GM12872 (cell line): ENCODE measurements around the gene HRG.

Experiments used
- TF ChIP-seq, protein P1 (sequence below): IDR thresholded peaks from 3 replicates; pipeline ENCODE4 v1.5.1; 2011; ENCODE audit warnings: low read depth, mild to moderate bottlenecking, low read length, moderate library complexity; ENCODE audit not compliant: insufficient read depth

The HRG gene

DNA sequence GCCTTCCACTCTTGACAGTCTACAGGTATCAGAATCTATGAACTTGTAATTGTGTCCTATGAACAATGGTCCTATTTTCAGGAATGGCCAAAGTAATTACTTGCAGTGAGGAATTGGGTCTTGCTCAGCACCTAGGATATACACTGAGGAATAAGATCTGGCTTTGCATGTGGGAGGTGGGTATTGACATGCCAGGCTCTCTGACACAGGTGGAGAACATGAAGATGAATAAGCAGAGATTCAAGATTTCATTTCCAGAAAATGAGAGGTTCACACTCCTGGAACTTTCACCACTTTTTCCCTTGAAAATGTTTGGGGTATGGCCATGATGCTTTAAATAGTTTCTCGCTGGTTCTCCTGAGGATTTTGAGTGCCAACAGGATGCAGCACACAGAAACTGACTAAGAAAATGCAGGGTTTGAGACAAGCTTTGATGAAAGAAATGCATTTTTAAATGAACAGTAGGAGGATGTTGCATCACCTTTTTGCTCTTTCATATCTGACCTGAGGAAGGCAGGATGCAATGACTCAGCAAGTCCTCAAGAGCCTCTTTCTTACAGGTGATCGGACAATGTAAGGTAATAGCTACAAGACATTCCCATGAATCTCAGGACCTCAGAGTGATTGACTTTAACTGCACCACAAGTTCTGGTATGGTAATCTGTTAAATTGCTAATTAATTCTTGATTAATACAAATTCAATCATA, 3.7 kb downstream of the HRG start:
- TF ChIP-seq, protein P1, sequence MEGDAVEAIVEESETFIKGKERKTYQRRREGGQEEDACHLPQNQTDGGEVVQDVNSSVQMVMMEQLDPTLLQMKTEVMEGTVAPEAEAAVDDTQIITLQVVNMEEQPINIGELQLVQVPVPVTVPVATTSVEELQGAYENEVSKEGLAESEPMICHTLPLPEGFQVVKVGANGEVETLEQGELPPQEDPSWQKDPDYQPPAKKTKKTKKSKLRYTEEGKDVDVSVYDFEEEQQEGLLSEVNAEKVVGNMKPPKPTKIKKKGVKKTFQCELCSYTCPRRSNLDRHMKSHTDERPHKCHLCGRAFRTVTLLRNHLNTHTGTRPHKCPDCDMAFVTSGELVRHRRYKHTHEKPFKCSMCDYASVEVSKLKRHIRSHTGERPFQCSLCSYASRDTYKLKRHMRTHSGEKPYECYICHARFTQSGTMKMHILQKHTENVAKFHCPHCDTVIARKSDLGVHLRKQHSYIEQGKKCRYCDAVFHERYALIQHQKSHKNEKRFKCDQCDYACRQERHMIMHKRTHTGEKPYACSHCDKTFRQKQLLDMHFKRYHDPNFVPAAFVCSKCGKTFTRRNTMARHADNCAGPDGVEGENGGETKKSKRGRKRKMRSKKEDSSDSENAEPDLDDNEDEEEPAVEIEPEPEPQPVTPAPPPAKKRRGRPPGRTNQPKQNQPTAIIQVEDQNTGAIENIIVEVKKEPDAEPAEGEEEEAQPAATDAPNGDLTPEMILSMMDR = no peak

DNA sequence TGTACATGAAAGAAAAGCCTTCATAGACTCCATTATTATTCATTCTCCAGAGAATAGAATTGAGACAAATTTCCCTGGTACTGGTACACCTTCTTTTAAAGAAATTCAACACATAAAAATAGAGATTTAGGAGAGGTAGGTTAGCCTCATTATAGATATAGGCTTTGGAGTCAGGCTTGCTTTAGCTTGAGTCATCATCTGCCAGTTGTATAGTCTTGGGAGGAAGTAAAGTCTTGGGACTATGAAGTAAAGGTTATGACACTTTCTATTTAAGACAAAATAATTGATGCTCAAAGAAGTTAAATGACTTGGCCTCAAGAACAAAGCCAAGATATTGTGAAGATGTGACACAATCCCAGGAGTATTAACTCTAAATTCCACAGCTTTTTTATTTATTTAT, 4.3 kb downstream of the HRG start:
- TF ChIP-seq, protein P1 = no peak

DNA sequence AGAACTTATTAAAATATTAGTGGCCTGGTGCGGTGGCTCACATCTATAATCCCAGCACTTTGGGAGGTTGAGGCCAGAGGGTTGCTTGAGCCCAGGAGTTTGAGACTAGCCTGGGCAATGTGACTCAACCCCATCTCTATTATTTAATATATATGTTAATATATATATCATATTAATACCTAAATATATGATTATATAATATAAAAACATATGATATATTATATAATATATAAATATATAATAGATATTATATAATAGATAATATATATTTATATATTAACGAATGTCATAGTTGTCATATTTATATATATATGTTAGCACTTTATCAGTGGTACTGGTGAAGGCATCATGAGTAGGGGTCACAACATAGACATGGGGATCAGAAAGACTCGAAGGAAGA, 5.2 kb downstream of the HRG start:
- TF ChIP-seq, protein P1 = no peak

DNA sequence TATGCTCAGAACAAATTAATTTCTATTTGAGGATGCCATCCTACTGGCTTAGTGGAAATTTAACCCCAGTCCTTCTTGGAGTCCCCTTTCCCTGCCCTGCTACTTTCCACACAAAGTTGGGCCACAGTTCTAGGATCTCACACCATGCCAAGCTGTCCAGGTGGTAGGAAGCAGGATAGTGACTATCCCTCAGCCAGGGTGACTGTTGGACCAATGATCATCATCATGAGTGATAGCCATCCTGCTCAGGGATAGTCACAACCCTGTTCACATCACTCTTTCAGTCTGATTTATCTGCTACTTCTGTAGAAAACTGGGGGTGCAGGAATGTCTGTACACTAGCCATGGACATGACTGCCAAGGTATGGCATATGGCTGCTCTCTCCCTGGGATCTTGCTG, 12.8 kb downstream of the HRG start:
- TF ChIP-seq, protein P1 = no peak

DNA sequence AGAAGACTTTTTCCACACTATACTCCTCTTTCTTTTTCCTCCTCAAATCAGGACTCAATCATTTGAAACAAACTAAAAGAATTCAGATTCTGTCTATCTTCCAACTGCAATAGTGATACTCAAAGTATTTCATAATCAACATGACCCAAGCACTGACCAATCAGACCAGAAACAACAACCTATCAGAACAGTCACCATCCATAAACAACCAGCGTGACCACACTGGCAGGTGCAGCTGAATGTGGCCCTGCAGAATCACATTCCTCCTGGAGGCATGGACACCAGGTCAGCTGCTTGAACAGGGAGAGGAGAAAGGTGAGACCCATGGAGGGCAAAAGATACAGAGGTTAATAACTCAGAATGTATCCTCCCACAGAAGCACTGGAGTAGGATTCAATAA, 13.3 kb downstream of the HRG start:
- TF ChIP-seq, protein P1 = no peak

DNA sequence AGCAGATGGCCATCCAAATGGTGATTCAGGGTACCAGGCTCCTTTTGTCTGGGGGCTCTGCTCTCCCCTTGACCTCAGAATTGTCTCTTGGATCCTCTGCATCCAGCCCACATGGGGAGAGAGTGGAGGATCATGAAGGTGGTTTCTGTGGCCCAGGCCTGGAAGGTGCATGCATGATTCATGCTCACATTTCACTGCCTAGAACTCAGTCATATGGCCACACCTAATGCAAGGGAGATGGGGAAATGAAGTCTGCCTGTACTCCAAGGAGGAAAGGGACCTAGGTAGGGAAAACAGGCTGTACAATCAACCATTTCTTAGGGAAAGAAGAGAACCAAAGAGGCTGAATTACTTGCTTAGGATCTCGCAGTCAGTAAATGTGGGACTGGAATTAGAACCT, 15.1 kb downstream of the HRG start:
- TF ChIP-seq, protein P1 = no peak

DNA sequence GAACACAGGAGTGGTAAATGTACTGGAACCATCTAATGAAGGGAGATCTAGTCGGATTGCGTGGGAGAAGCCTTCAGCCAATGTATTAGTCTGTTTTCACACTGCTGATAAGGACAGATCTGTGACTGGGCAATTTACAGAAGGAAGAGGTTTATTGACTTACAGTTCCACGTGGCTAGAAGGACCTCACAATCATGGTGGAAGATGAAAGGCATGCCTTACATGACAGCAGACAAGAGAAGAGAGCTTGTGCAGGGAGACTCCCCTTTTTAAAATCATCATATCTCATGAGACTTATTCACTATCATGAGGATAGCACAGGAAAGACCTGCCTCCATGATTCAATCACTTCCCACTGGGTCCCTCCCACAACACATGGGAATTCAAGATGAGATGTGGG, 17.0 kb downstream of the HRG start:
- TF ChIP-seq, protein P1 = no peak
